HG03575 (cell line): Measurements from ENCODE around the gene TMEM14C.

Experiments used
- ATAC-seq: cut with Tn5 transposase; IDR thresholded peaks from one replicate; pipeline ENCODE4 v1.9.1; 2021; ENCODE audit not compliant: unreplicated experiment, insufficient number of reproducible peaks, low FRiP score; ENCODE audit errors: extremely low read depth

TMEM14C gene

DNA sequence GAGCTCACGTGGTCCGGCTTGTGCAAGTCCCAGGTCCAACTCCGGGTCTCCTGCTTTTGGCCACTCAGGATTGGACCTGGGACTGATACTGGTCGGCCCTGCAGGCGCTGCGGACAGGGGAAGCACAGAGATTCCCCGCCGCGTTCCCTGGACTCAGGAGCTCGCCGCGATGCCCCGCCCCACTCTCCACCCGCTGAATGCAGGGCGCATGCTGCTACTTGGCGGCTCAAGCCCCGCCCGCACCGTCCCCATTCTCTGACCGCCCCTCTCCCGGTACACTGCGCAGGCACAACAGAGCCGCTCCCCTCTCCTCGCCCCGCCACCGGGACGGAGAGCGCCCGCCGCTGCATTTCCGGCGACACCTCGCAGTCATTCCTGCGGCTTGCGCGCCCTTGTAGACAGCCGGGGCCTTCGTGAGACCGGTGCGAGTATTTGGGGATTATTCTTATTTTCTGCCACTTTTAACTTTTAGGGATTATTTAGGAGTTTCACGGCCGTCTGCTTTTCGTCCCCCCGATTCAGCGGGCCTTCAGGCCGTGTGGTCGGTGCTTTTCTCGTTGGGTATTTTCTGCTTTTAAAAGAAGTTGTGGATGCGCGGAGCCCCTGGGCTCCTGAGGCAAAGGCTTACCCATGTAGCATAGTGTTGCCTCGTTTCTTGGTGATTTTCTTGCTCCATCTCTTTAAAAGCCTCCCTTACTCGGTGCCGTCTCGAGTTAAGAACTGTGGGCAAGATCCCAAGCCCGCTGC is at the start of gene TMEM14C:
Gene TMEM14C (plus strand): TSS at position 251 of the 747 bp plus-strand sequence. CDS start 1,544 bp downstream, outside the sequence.
- ATAC-seq = peak; percentile 76

DNA sequence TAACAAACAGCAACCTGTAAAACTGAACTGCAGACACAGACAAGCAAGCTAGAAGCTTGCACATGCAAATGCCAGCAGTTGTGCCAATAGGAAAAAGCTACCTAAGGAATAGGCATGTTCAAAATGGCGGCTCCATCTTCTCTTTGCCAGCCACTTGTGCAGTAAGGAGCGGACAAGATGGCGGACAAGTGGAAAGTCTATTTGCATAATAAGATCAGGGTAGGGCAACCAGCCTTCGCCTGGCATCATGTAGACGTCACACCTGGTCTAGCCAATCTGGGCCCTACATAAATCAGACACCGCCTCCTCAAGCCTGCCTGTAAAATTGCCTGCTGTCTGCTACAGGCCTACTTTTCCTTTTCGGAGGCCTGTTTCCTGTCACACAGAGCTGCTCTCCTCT is 46.5 kb upstream of the TMEM14C start:
- ATAC-seq = no peak

DNA sequence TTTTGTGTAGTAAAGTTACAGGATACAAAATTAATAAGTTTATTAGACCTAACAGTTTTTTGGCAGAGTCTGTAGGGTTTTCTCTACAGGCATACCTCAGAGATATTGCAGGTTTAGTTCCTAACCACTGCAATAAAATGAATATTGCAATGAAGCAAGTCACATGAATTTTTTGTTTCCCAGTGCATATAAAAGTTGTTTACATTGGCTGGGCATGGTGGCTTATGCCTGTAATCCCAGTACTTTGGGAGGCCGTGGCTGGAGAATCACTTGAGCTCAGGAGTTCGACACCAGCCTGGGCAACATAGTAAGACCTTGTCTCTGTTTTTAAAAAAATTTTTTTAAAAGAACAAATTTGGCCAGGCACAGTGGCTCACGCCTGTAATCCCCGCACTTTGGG is 44.4 kb upstream of the TMEM14C start:
- no peak for ATAC-seq

DNA sequence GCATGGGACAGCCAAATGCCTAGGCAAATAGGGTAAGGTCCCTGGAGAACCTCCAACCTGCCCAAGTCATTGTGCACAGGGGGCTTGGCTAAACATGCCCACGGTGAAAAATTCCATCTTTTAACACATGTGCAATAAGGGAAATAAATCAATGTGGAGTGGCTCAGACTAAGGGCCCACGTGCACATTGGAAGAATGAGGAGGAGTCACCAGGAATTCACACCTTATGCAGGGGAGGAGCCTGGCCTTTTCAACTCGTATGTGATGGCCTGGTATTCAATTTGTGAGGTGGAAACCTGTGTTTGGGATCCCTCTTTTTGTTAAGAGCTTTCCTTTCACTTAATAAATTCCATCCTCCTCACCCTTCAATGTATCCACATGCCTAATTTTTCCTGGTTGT is 41.1 kb upstream of the TMEM14C start:
- ATAC-seq = no peak

DNA sequence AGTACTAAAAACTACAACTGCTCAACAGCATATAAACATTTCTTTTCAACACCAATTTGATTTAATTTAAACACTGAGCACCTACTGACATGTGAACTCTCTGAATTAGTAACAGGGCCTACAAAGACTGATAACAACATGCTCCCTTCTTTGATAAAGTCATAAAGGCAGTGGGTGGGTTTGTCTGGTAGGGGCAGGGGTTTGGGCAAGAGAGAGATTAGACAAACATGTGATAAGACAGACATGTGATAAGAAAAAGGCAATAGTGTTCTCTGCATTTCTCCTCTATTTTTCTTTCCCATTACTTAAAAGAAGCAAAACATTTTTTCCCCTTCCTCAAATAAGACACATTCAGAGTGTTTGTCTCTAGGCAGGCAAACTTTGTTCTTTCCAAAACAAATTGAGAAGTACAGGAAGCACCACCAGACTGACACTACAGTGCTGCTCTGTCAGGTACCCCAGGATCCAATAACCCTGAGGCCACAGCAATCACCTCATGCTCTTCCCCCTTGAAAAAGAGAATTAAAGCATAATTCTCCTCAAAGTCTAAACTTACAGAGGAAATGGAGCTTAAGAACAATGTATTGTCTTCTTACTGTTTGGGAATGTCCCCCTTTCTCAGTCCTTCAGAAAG is 40.4 kb upstream of the TMEM14C start:
- no peak for ATAC-seq

DNA sequence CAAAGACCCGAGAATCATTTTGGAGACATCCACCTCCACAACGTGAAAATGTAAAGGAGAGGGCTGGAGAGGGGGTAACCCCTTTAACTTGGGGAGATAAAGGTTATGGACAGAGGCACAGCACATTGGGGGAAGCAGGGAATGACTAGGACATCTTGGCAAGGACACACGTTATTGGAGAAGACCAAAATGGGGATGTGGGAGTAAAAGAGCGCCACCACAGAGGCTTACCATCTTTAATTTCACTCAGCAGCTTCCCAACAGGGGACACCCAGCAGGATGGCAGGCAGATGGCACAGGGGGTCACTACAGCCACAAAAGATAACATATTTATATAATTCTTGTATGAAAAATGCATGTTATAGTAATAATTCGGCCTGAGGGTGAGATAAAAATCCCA is 38.3 kb upstream of the TMEM14C start:
- no peak for ATAC-seq

DNA sequence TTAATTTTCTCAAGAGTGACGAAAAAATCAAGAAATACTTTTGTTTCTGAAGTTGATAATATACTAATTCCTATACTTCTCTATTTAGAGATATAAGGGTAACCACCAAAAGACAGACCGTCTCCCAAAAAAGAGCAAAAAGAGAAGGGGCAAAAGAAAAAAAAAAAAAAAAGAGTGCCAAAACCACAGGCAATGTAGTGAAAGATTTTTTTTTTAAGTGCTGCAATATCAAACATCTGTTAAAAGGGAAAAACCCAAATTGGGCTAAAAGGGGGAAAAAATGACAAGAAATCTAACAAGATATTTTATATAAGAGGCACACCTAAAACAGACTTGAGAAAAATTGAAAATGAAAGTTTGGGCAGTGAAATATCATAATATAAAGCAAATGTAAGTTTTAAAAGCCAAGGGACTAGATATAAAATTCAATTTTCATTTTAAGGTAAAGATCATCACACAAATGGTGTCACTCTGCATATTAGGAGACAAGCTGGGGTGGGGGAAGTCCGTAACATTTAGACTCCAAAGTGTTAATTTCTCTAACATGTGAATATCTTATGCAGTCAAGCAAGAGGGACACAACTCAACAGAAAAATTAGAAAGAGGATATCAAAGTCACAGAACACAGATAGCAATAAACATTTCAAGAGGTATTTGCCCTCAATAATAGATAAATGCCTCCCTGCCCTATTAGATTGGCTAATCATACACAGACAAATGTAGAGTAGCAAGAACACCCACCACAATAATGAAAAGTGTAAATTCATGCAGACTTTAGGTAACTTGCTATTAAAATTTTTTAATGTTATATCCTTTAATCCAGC is 37.6 kb upstream of the TMEM14C start:
- no peak for ATAC-seq

DNA sequence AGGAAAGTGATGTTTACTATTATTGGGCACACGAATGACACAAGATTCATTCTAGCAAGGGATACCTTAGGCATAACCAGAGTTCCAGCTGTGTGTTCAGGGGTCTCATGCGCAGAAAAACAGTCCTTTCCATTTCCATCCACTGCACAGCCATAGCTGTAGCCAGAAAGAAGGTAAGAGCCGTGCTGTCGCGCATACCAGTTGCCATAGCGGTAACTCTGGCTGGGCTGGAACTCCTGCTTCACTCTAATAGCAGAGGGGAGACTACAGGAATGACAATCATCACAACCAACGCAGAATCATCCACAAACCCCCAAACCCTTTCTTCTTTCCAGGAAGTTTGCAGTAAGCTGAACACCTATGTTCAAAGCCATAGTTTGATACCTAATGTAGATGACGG is 36.0 kb upstream of the TMEM14C start:
- no peak for ATAC-seq

DNA sequence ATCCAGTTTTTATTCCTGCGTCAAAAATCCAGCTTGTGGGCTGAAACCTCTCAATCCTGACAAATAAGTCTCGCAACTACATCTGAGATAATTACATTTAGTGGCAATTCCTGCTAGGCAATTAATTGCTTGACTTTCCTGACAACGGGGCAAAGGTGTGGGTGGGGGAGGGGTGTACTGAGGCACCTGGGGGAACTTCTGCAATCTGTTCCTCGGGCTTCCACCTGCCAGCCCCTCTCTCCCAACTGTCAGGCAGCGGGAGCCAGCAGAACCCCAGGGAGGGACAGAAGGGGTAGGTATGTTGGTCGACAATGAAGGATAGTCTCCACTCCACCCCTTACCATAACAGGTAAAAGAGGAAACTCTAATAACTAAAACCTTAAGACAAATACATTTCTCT is 35.3 kb upstream of the TMEM14C start:
- no peak for ATAC-seq

DNA sequence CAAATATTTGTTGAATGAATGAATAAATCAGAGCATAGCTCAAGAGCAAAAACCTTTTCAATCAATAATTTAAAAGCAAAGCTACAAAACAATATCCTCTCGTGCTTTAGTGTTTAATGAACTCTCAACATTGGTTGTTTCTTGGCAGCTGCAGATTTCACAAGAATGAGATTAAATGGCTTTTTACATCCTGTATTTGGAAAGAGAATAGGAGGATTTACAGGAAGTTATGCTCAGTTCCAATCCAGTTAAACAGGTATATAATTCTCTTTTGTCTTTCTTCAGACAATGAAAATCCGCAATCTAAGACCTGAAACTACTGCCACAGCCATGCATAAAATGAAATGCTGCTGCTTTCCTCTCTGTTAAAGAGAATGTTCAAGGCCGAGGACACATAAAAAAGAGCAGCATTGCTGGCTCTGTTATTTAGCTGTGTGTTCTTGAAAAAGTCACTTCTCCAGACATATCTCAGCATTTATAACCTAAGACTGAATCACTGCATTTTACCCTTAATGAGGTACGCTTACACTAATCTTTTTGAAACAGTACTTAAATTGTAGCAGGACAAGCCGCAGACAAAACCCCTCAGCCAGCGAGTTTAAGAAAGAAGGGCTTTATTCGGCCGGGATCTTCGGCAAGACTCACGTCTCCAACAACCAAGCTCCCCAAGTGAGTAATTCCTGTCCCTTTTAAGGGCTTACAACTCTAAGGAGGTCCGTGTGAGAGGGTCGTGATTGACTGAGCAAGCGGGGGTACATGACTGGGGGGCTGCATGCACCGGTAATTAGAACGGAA is 32.0 kb upstream of the TMEM14C start:
- ATAC-seq = no peak

DNA sequence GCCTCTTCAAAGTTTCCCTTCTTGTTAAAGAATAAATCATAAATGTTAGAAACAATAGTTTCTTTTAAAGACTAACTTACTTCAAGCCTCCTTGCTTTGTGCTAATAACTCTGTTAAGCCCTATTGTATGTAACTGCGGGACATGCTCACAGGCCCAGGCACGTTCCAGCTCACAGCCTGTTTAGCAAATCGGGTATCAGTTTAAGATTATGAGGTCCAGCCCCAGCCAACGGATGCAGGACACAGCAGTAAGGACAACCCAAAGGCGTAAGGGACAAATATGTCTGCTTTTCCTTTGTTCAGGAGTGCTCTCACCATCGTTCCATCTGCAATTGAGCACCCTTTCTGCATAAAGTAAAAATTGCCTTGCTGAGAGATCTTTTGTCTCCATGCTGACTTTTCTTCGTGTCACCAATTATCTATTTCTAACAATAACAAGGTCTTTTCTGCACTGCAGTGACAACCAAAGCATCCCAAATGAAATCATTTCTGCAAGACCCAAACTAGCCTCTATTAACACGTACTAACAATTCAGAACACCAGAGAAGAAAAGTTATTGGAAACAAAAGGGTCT is 29.8 kb upstream of the TMEM14C start:
- ATAC-seq = no peak

DNA sequence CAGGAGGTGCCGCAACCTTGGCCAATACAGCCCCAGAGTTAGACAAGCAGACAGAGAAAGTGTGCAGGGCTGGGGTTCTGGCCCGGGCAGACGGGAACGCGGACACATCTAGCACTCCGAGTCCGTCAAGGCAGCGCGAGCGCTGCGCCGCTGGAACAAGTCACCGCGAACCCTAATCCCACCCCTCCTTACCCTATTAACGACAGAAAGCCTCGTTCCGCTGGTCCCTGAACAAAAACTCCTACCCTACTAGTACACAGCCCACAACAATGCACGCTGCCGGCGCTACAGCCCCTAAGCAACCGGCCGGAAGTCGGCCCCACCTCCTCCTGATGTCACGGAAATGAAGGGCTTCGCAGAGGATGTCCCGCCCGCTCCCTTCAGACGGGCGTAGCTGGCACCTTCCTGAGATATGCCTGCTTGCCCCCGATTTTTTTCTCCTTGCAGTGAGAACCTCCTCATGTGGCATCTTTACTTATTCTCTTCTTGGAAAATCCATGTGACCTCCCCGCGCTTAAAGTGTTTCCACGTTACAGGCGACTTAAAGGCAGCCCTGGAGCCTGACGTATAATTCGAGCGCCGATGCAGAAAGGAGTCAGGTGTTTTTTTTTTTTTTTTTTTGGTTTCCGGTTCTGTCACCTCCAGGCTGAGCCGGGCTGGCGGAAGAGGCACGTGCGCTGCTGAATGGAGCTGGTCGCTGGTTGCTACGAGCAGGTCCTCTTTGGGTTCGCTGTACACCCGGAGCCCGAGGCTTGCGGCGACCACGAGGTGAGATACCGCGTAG is 28.4 kb upstream of the TMEM14C start, which contains the start of the genes C6orf52 and PAK1IP1:
Gene C6orf52 (minus strand): TSS at position 315 of the 784 bp plus-strand sequence. CDS start 7,066 bp downstream, outside the sequence.
Gene PAK1IP1 (plus strand): TSS at position 671 of the 784 bp plus-strand sequence. CDS start 14 bp downstream, at position 685.
- ATAC-seq = peak; percentile 77

DNA sequence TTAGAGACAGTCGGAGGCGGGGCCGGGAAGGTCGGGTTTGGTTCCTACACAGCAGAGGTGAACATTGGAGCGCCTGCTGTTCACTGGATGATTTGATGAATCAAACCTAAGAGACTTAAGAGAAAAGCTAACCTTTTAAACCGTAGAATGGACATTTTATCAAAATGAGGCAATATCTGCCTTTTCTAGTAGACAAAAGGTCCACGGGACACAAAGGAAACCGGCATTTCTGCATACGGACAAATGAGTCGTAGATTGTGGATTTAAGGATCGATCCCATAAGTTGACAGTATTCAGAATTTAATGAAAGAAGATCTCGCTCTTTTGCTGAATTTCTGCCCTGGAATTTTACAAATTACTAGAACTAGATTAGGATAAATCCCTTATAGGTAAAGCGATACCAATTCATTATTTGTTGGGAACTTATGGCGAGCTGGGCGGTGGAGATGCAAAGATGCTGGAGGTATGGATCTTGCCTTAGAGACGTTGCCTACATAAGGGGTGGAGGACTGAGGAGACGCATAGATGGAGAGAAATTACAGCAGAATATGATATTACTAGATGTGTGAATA is 27.7 kb upstream of the TMEM14C start:
- ATAC-seq = no peak

DNA sequence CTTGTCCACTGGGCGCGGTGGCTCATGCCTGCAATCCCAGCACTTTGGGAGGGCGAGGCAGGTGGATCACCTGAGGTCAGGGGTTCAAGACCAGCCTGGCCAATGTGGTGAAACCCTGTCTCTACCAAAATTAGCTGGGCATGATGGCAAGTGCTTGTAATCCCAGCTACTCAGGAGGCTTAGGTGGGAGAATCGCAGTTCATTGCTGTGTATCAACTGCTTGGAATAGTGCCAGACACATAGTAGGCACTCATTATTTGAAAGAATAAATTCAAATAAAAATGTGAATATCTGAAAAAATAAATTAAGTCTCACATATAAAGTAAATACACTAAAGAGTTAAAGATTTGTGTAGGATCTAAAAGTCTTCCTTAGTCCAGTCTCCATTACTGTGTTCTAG is 26.2 kb upstream of the TMEM14C start:
- ATAC-seq = no peak

DNA sequence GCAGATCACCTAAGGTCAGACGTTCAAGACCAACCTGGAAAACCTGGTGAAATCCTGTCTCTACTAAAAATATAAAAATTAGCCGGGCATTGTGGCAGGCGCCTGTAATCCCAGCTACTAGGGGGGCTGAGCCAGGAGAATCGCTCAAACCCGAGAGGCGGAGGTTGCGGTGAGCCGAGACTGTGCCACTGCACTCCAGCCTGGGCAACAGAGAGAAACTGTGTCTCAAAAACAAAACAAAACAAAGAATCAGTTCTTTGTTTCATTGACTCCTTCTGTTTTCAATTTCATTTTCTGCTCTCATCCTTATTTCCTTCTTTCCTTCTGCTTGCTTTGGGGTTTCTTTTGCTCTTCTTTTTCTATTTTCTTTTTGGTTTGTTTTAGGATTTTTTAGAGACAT is 8.9 kb upstream of the TMEM14C start:
- no peak for ATAC-seq

DNA sequence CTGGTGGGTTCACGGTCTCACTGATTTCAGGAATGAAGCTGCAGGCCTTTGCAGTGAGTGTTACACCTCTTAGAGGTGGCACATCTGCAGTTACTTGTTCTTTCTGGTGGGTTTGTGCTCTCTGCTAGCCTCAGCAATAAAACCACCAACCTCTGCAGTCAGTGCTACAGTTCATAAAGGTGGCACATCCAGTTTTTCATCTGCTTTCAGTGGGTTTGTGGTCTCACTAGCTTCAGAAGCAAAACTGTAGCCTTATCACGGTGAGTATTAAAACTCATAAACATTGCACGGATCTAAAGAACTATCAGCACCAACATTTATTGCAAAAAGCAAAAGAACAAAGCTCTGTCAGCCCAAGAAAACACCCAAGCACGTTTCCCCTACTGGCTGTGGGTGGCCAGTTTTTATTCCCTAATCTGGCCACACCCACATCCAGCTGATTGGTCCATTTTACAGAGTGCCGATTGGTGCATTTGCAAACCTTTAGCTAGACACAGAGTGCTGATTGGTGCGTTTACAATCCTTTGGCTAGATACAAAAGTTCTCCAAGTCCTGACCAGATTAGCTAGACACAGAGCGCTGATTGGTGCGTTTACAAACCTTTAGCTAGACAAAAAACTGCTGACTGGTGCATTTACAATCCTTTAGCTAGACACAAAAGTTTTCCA is 3.4 kb upstream of the TMEM14C start:
- ATAC-seq = no peak

DNA sequence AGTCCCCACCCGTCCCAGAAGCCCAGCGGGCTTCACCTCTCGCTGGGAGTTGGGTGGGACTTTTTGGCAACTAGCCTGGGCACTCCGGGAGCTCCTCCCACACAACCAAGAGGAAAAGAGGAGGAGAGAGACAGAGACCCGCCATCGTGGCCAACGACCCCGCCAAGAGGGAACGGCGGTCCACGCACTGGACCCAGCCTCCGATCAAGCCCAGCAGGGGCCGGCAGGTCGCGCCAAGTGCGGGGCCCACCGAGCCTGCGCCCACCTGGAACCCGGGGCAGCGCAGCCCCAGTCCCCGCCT is 3.0 kb upstream of the TMEM14C start:
- ATAC-seq = no peak
